Measurements from ENCODE around the gene F3.

DNA sequence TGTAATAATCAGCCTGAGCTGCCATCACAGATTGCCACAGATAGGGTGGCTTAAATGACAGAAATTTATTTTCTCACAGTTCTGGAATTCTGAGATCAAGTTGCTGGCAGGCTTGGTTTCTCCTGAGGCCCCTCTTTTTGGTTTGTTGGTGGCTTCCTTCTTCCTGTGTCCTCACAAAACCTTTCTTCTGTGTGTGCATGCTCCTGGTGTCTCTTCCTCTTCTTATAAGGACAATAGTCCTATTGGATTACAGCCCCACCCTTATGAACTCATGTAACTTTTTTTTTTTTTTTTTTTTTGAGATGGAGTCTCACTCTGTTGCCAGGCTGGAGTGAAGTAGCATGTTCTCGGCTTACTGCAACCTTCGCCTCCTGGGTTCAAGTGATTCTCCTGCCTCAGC is 41.0 kb upstream of the F3 start:
- TF ChIP-seq POLR2A (IDR thresholded peaks at IDR 0.05; ENCODE audit: low read length) (no peak), CTCF (IDR thresholded peaks at IDR 0.05) (no peak), SMC3 (IDR thresholded peaks at IDR 0.05) (no peak), EP300 (IDR thresholded peaks at IDR 0.05) (no peak), RCOR1 (IDR thresholded peaks at IDR 0.05; ENCODE audit: low read depth, low read length) (no peak), NR3C1 (IDR thresholded peaks at IDR 0.05) (no peak), ZSCAN20 (CRISPR knock-in tag; IDR thresholded peaks at IDR 0.05) (no peak), PBX3 (IDR thresholded peaks at IDR 0.05) (no peak)
